ENCODE results near the gene RNASE13. TPM values are rescaled to one million over a fixed set of nuclear protein-coding genes. Genes with fewer than 3 reads are reported as not detected.
A peak's percentile ranks its signal among the peaks of the same experiment; 100 is the strongest.

The RNASE13 gene
- total RNA-seq, 4 donors from 2014 or later = not detected

- no peaks in the 10 kb centered on the region for H3K27me3 ChIP-seq
- peak within 1 kb of the TSS; percentile 72 to 80 (median 78) for H3K27ac ChIP-seq
- intact Hi-C loops (cut with DNase I; ENCODE audit: low total_unique reads) (no loop called here), in situ Hi-C loops (cut with MboI; ENCODE audit: low pct_ligation_motif_present in 1 of 4, low pct_unique_long_range_greater_than_20kb in 1 of 4, low sequenced_read_pairs in 3 of 4) (no loop called here)
- no peak within 1 kb of the TSS for H3K4me3 ChIP-seq
- H3K9me3 ChIP-seq = no peaks in the 10 kb centered on the region
- TF ChIP-seq EP300 (IDR thresholded peaks at IDR 0.05; ENCODE audit: low read depth) (no peak), CTCF (IDR thresholded peaks at IDR 0.05) (no peak), POLR2AphosphoS5 (IDR thresholded peaks at IDR 0.05) (no peak), POLR2A (IDR thresholded peaks at IDR 0.05) (no peak)
- WGBS, 2 donors (ENCODE audit: low coverage in 1 of 2) = 40 to 69% methylated on average over 5 to 8 of the region's 8 CpGs
- H3K4me1 ChIP-seq = peaks cover 0 to 57% (median 25%) of the 10 kb centered on the region in 4 donors
- H3K36me3 ChIP-seq = no peaks in the 10 kb centered on the region
- no peak for DNase-seq
Observed at GRCh38 chr14:21057803-21058675, 23.4 kb upstream of the RNASE13 start, which contains the start of gene RNASE8. TSS of gene RNASE8 (plus strand) at chr14:21057822. CDS start at chr14:21057893, 71 bp downstream.

GRCh38 chr14:21056520-21057163 lies 22.0 kb upstream of the RNASE13 start:
- 32 to 64% methylated on average over 3 to 10 of the region's 10 CpGs for WGBS, 2 donors (ENCODE audit: low coverage in 1 of 2)
- no peaks in the 10 kb centered on the region for H3K9me3 ChIP-seq
- H3K36me3 ChIP-seq = no peaks in the 10 kb centered on the region
- TF ChIP-seq POLR2AphosphoS5 (IDR thresholded peaks at IDR 0.05) (peak in 2 of 3 donors; percentile 35 to 38), CTCF (IDR thresholded peaks at IDR 0.05) (no peak)
- H3K27me3 ChIP-seq = no peaks in the 10 kb centered on the region
- peaks cover 0 to 50% (median 22%) of the 10 kb centered on the region in 4 donors for H3K4me1 ChIP-seq
- in situ Hi-C loops (cut with MboI; ENCODE audit: low pct_ligation_motif_present in 1 of 4, low pct_unique_long_range_greater_than_20kb in 1 of 4, low sequenced_read_pairs in 3 of 4) = no loop called here
- intact Hi-C loops (cut with DNase I; ENCODE audit: low total_unique reads) = no loop called here
- no peak overlapping the region for H3K4me3 ChIP-seq
- DNase-seq = peak; percentile 85
- H3K27ac ChIP-seq = peak overlapping the region; percentile 72 to 80 (median 78)

DNA sequence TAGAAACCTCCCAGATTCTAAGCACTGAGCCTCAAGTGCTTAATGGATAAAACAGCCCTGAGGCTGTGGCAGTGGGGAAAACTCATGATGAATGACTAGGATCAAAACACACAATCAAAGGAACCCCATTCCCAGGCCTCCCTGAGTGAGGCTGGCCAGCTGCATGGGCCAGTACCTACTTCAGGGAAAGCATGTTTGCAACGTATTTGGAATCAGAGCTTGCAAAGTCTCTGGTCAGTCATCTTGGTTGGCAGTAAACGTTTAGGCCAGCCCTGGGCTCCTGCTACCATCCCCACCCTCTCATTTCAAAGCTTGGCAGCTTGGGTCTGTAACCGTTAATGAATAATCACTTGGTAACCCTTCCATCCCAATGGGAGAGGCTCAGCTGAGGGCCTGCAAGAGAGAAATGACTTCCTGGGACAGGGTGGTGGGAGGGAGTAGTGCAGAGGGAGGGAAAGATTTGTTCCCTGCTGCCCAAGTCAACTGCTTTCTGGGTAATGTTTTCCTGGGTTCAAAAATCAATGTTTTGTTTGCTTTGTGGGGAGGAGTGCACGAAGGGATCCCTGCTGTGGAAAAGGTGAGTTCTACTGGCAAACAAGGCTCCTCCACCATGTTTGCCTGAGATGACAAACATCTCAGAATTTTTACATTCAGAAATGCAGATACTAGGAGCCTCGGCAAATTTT lies 21.0 kb upstream of the RNASE13 start:
- Histone ChIP-seq H3K4me3 (no peak overlapping the region), H3K36me3 (no peaks in the 10 kb centered on the region), H3K27me3 (no peaks in the 10 kb centered on the region), H3K27ac (peak overlapping the region; percentile 72 to 80 (median 78)), H3K9me3 (no peaks in the 10 kb centered on the region), H3K4me1 (peaks cover 0 to 44% (median 22%) of the 10 kb centered on the region in 4 donors)
- TF ChIP-seq EP300 (IDR thresholded peaks at IDR 0.05; ENCODE audit: low read depth) (no peak), CTCF (IDR thresholded peaks at IDR 0.05) (peak in 2 of 5 experiments; percentile 37 to 54), POLR2A (IDR thresholded peaks at IDR 0.05) (peak; percentile 20), POLR2AphosphoS5 (IDR thresholded peaks at IDR 0.05) (peak in 1 of 3 donors; percentile 55)
- in situ Hi-C loops (cut with MboI; ENCODE audit: low pct_ligation_motif_present in 1 of 4, low pct_unique_long_range_greater_than_20kb in 1 of 4, low sequenced_read_pairs in 3 of 4) = no loop called here
- WGBS, 2 donors (ENCODE audit: low coverage in 1 of 2) = 41% methylated on average over 5 of the region's 5 CpGs; no CpG with 5 or more reads in 1 of the 2 donors
- intact Hi-C loops (cut with DNase I; ENCODE audit: low total_unique reads) = no loop called here
- peak; percentile 67 for DNase-seq

GRCh38 chr14:21054768-21055145 lies 20.1 kb upstream of the RNASE13 start:
- in situ Hi-C loops (cut with MboI; ENCODE audit: low pct_ligation_motif_present in 1 of 4, low pct_unique_long_range_greater_than_20kb in 1 of 4, low sequenced_read_pairs in 3 of 4) (no loop called here), intact Hi-C loops (cut with DNase I; ENCODE audit: low total_unique reads) (no loop called here)
- DNase-seq = no peak
- no peaks in the 10 kb centered on the region for H3K36me3 ChIP-seq
- H3K4me1 ChIP-seq = peaks cover 0 to 44% (median 20%) of the 10 kb centered on the region in 4 donors
- TF ChIP-seq EP300 (IDR thresholded peaks at IDR 0.05; ENCODE audit: low read depth) (no peak), POLR2AphosphoS5 (IDR thresholded peaks at IDR 0.05) (no peak), POLR2A (IDR thresholded peaks at IDR 0.05) (no peak), CTCF (IDR thresholded peaks at IDR 0.05) (no peak)
- no peaks in the 10 kb centered on the region for H3K9me3 ChIP-seq
- no peak overlapping the region for H3K4me3 ChIP-seq
- no peaks in the 10 kb centered on the region for H3K27me3 ChIP-seq
- peak overlapping the region; percentile 72 to 80 (median 78) for H3K27ac ChIP-seq
- WGBS, 2 donors (ENCODE audit: low coverage in 1 of 2) = 60 to 76% methylated on average over 2 to 4 of the region's 4 CpGs
